ENCODE results near the gene SERPINE1.

Gene SERPINE1

DNA sequence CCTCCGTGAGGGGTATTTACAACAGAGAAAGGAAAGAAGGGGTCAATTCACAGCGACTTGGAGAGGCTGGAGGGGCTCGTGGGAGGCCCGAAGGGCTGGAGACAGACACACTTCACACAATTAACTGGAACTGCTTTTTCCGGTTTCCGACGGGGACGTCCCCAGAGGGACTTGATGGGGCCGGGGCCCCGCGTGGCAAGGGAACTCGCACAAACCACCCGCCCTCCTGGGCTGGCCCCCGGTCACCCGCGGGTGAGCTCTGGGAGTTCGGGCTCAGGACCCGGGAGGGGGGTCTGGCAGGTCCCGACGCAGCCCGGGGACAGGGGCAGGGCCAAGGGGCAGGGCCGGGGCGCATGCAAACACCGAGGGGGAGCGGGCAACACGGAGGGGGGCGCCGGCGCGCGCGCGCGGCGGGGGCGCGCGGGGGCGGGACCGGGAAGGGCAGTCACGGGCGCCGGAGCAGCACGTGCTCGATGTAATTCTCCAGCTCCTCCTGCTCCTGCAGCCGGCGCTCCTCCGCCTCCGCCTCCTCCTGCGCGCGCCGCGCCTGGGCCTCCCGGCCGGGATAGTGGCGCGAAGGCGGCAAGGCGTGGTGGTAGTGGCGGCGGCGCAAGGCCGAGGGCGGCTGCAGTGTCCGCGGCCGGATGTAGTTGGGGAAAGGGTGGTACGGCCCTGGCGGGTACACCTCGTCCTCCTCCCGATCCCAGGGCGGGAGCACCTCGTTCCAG lies 35.8 kb downstream of the SERPINE1 start:
- TF ChIP-seq, protein P1, sequence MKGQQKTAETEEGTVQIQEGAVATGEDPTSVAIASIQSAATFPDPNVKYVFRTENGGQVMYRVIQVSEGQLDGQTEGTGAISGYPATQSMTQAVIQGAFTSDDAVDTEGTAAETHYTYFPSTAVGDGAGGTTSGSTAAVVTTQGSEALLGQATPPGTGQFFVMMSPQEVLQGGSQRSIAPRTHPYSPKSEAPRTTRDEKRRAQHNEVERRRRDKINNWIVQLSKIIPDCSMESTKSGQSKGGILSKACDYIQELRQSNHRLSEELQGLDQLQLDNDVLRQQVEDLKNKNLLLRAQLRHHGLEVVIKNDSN (IDR thresholded peaks at IDR 0.05): peak; percentile 72
- no peak for TF ChIP-seq TEAD4 (IDR thresholded peaks at IDR 0.05)
- TF ChIP-seq, protein P2, sequence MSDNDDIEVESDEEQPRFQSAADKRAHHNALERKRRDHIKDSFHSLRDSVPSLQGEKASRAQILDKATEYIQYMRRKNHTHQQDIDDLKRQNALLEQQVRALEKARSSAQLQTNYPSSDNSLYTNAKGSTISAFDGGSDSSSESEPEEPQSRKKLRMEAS (IDR thresholded peaks at IDR 0.05): peak; percentile 98
- TF ChIP-seq EGR1 (IDR thresholded peaks at IDR 0.05): peak; percentile 68
- no peak for TF ChIP-seq ZBTB7A (IDR thresholded peaks at IDR 0.05; ENCODE audit: low read depth)
- TF ChIP-seq CEBPB (IDR thresholded peaks at IDR 0.05): no peak
- no peak for TF ChIP-seq RAD21 (IDR thresholded peaks at IDR 0.05; ENCODE audit: low read depth)
- no peak for TF ChIP-seq YY1 (IDR thresholded peaks at IDR 0.05; ENCODE audit: low read depth)

DNA sequence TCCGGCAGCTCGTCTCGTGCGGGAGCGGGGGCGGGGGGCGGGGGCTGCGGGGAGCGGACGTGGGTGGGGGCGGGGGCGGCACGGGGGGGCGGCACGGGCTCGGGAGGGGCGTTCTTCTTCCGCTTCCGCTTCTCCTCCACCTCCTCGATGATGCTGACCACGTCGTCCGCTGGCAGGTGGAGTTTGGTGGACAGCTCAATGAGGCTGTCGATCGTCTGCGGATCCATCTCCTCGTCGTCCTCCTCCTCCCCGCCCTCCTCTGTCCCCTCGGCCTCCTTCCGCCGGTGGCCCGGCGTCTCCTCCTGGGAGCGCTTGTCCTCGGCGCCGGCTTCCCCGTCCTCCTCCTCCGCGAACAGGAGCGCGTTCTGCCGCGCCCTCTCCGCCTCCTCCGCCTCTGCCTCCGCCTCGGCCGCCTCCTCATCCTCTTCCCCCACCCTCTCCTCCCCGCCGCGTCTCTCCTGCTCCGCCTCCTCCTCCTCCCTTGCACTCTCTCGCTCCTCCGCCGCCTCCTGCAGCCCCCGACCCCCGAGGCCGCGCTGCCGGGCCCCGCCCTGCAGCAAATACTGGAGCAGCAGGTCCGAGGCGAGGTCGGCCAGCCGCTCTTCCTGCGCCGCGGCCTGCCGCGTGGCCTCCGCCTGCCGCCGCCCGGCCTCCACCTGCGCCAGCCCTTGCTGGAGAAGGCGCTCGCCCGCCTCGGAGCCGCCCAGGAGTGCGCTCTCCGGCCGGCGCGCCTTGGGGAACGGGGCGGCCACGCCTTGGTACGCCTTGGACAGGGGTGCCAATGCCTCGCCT lies 36.6 kb downstream of the SERPINE1 start:
- TF ChIP-seq, protein P2 (IDR thresholded peaks at IDR 0.05): 0 out of 2 replicates have a peak, but pooled peaks have one; percentile 17
- TF ChIP-seq YY1 (IDR thresholded peaks at IDR 0.05; ENCODE audit: low read depth): no peak
- TF ChIP-seq ZBTB7A (IDR thresholded peaks at IDR 0.05; ENCODE audit: low read depth): no peak
- no peak for TF ChIP-seq NFIC (IDR thresholded peaks at IDR 0.05)
- TF ChIP-seq TCF12 (IDR thresholded peaks at IDR 0.05; ENCODE audit: low read depth): no peak
- TF ChIP-seq EP300 (IDR thresholded peaks at IDR 0.05; ENCODE audit: borderline replicate concordance): no peak
- no peak for TF ChIP-seq RAD21 (IDR thresholded peaks at IDR 0.05; ENCODE audit: low read depth)
- TF ChIP-seq CREB1 (IDR thresholded peaks at IDR 0.05; ENCODE audit: low read depth): no peak
- no peak for TF ChIP-seq TEAD4 (IDR thresholded peaks at IDR 0.05)
- TF ChIP-seq, protein P1 (IDR thresholded peaks at IDR 0.05): no peak
- no peak for TF ChIP-seq TAF1 (IDR thresholded peaks at IDR 0.05; ENCODE audit: low read depth)
- TF ChIP-seq CEBPB (IDR thresholded peaks at IDR 0.05): no peak
- TF ChIP-seq EGR1 (IDR thresholded peaks at IDR 0.05): peak; percentile 42; the same call in 1 of the 2 replicates
- no peak for TF ChIP-seq FOXM1 (IDR thresholded peaks at IDR 0.05; ENCODE audit: borderline replicate concordance, low read depth)

DNA sequence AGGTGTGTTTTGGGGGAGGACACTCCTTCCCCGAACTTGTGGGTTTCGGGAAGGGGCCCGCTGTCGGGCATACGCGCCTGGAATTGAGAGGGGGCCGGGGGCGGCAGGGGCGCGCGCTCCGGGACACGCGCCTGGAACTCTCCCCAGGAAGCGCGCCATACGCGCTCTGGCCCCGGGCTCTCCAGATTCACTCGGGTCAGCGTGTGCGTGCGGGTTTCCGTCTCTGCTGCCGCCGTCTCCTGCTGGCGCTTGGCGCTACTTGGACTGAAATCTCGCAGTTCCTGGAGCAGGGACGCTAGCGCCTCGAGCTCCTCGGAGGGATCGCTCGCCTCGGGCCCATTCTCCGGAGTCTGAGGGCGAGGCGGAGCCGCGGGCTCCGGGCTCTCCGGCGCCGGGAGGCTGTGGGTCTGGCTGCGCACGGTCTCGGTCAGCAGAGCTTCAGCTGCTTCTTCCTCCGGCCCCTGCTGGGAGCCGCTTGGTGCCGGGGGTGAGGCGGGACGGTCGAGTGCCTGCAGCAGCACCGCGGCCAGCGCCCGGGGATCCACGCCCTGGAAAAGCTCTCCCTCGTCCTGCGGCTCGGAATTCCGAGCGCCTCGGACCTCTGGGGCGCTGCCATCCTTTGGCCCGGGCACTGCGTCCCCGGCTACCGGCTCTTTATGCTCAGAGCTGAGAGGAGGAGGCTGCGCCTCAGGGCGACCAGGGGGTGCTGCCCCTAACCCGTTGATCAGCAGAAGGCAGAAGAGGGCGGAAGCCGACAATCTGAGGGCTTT lies 37.4 kb downstream of the SERPINE1 start:
- TF ChIP-seq, protein P3, sequence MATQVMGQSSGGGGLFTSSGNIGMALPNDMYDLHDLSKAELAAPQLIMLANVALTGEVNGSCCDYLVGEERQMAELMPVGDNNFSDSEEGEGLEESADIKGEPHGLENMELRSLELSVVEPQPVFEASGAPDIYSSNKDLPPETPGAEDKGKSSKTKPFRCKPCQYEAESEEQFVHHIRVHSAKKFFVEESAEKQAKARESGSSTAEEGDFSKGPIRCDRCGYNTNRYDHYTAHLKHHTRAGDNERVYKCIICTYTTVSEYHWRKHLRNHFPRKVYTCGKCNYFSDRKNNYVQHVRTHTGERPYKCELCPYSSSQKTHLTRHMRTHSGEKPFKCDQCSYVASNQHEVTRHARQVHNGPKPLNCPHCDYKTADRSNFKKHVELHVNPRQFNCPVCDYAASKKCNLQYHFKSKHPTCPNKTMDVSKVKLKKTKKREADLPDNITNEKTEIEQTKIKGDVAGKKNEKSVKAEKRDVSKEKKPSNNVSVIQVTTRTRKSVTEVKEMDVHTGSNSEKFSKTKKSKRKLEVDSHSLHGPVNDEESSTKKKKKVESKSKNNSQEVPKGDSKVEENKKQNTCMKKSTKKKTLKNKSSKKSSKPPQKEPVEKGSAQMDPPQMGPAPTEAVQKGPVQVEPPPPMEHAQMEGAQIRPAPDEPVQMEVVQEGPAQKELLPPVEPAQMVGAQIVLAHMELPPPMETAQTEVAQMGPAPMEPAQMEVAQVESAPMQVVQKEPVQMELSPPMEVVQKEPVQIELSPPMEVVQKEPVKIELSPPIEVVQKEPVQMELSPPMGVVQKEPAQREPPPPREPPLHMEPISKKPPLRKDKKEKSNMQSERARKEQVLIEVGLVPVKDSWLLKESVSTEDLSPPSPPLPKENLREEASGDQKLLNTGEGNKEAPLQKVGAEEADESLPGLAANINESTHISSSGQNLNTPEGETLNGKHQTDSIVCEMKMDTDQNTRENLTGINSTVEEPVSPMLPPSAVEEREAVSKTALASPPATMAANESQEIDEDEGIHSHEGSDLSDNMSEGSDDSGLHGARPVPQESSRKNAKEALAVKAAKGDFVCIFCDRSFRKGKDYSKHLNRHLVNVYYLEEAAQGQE (IDR thresholded peaks at IDR 0.05; ENCODE audit: low read depth): peak; percentile 94
- peak; percentile 38; the same call in 1 of the 2 replicates for TF ChIP-seq TEAD4 (IDR thresholded peaks at IDR 0.05)
- TF ChIP-seq, protein P2 (IDR thresholded peaks at IDR 0.05): peak; percentile 67
- TF ChIP-seq NFIC (IDR thresholded peaks at IDR 0.05): no peak

DNA sequence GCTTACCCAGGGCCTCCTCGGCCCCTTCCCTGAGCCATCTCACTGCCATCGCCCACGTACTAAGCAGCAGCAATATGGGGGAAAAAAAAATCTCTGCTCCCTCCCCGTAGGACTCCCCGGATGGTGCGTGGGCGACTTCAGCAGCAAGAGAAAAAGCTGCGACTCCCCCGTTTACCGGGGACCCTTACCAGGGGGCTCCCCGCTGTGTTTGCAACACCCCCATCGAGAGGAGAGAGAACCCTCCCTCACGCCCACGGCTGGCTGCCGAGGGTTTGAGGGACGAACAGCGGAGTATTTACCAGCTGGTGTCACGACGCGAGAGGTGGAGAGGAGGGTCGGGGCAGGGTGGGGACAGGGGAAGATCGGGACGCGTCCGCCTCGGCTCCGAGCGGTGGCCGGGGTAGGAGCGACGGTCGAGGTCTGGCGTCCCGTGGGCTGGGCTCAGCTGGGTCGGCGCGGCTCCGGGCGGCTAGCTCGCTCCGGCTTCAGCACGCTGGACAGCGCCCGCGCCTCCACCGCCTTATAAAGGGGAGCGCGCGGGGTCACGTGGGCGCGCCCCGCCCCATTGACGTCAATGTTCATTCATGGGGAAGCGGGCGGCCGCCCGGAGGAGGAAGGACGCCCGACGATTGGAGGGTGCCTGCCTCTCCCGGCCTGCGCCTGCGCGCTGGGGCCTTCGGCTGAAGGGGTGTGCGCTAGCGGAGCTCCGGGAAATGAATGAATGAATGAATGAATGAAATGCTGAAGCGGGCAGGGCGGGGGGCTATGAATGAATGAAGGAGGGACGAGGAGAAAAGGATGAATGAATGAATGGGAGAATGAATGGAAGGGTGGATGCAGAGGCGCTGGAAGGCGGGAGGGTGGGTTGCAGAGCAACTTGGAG lies 38.4 kb downstream of the SERPINE1 start, which contains the start of gene VGF:
Gene VGF (minus strand): TSS at position 495 of the 883 bp plus-strand sequence. CDS start 726 bp downstream, outside the sequence.
- TF ChIP-seq NFIC (IDR thresholded peaks at IDR 0.05) (no peak), CEBPB (IDR thresholded peaks at IDR 0.05) (no peak), TEAD4 (IDR thresholded peaks at IDR 0.05) (0 out of 2 replicates have a peak, but pooled peaks have one; percentile 17), CREB1 (IDR thresholded peaks at IDR 0.05; ENCODE audit: low read depth) (peak; percentile 51)
- TF ChIP-seq, protein P2 (IDR thresholded peaks at IDR 0.05): peak; percentile 77
- TF ChIP-seq, protein P1 (IDR thresholded peaks at IDR 0.05): peak; percentile 99
- TF ChIP-seq, protein P3 (IDR thresholded peaks at IDR 0.05; ENCODE audit: low read depth): peak; percentile 100
